ENCODE measurements around the gene CA12. TPM values are rescaled to one million over a fixed set of nuclear protein-coding genes. Genes with fewer than 3 reads are reported as not detected.

Gene CA12
- total and polyA plus RNA-seq, 8 donors = 7.5 to 49.6 (median 25.9) TPM

DNA sequence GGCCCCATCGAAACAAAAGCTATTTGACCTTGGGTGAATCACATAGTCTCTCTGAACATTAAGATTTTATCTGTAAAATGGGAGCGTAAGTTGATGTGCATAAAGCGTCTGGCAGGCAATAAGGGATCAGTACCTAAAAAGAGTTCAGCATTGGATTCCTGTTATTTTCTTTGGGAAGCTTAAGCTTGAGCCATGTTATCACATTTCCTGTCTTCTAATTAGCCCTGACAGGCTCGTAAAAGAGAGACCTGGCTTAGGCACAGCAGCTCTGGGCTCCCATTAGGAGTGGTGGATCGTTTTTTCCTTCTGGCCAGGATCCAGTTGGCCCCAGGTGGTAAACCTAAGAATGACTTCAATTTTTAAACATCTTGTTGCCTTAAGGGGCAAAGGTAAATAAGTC is 26.0 kb upstream of the CA12 start:
- Histone ChIP-seq H3K9me3 (no peaks in the 10 kb centered on the region), H3K27me3 (no peaks in the 10 kb centered on the region), H3K4me1 (no peaks in the 10 kb centered on the region), H3K4me3 (no peak overlapping the region), H3K27ac (no peak overlapping the region), H3K36me3 (no peaks in the 10 kb centered on the region)
- TF ChIP-seq, protein P1, sequence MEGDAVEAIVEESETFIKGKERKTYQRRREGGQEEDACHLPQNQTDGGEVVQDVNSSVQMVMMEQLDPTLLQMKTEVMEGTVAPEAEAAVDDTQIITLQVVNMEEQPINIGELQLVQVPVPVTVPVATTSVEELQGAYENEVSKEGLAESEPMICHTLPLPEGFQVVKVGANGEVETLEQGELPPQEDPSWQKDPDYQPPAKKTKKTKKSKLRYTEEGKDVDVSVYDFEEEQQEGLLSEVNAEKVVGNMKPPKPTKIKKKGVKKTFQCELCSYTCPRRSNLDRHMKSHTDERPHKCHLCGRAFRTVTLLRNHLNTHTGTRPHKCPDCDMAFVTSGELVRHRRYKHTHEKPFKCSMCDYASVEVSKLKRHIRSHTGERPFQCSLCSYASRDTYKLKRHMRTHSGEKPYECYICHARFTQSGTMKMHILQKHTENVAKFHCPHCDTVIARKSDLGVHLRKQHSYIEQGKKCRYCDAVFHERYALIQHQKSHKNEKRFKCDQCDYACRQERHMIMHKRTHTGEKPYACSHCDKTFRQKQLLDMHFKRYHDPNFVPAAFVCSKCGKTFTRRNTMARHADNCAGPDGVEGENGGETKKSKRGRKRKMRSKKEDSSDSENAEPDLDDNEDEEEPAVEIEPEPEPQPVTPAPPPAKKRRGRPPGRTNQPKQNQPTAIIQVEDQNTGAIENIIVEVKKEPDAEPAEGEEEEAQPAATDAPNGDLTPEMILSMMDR (IDR thresholded peaks at IDR 0.05) = no peak
- no peak for ATAC-seq
- 52 to 57% methylated on average over 5 of the region's 5 CpGs for WGBS, 2 donors
- FAIRE-seq = no peak
- intact Hi-C loops (cut with DNase I) = loop anchor here in 2 of 3 donors (5.0 kb wide), 2 partner anchors 110 to 115 kb away; no protein-coding TSS in a partner anchor
- no peak for DNase-seq

DNA sequence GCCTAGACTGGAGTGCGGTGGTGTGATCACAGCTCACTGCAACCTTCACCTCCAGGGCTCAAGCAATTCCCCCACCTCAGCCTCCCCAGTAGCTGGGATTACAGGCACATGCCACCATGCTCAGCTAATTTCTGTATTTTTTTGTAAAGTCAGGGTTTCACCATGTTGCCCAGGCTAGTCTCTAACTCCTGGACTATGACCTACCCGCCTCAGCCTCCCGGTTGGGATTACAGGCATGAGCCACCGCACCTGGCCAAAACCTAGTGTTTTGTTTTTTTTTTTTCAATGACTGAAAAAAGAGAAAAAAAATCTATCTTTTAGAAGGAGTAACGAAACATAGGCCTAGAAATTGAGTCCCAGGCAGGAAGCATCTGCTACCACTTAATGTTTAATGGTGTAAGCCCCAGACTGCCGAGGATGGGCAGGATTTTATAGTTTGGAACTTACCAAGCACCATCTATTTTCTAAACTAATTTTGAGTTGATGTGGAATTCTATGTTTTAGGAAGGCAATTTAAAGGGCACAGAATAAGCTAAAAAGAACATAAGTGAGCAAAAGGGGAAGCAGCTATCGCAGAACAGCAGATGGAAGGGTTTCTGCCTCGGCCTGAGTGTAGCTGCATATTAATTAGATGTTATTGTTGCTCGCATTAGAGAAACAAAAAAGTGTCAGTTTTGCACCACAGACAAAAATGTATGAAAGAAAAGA is 24.2 kb upstream of the CA12 start:
- Histone ChIP-seq H3K36me3 (no peaks in the 10 kb centered on the region), H3K4me1 (no peaks in the 10 kb centered on the region), H3K27me3 (no peaks in the 10 kb centered on the region), H3K9me3 (no peaks in the 10 kb centered on the region), H3K4me3 (no peak overlapping the region), H3K27ac (no peak overlapping the region)
- no peak for ATAC-seq
- DNase-seq = no peak
- 89 to 92% methylated on average over 9 of the region's 9 CpGs for WGBS, 2 donors
- FAIRE-seq = no peak
- TF ChIP-seq, protein P1 (IDR thresholded peaks at IDR 0.05) = no peak
- intact Hi-C loops (cut with DNase I) = loop anchor here in 2 of 3 donors (5.0 kb wide), 2 partner anchors 109 to 114 kb away; no protein-coding TSS in a partner anchor

DNA sequence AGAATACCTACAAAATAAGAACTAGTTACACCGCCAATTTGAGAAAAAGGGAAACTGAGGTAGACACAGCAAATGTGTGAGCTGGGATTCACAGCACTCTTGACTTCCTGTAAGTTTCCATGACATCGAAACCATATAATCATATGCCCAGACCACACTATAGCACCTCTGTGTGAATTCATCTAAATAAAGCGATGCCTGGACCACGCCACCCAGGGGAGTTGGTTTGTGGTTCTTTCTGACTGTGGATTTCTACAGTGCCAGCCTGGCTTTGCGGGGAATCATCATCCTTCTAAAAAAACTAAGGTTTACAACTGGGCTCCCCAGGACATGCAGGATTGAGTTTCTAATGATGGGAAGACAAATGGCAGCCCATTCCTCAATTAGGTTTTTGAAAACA is 23.5 kb upstream of the CA12 start:
- FAIRE-seq = no peak
- DNase-seq = no peak
- 93% methylated on average over 5 of the region's 5 CpGs for WGBS, 2 donors
- no peaks in the 10 kb centered on the region for H3K36me3 ChIP-seq
- no peak overlapping the region for H3K4me3 ChIP-seq
- H3K27ac ChIP-seq = no peak overlapping the region
- intact Hi-C loops (cut with DNase I) = loop anchor here in 2 of 3 donors (5.0 kb wide), 2 partner anchors 108 to 113 kb away; no protein-coding TSS in a partner anchor
- H3K9me3 ChIP-seq = no peaks in the 10 kb centered on the region
- no peak for ATAC-seq
- no peaks in the 10 kb centered on the region for H3K4me1 ChIP-seq
- TF ChIP-seq, protein P1 (IDR thresholded peaks at IDR 0.05) = no peak
- no peaks in the 10 kb centered on the region for H3K27me3 ChIP-seq

DNA sequence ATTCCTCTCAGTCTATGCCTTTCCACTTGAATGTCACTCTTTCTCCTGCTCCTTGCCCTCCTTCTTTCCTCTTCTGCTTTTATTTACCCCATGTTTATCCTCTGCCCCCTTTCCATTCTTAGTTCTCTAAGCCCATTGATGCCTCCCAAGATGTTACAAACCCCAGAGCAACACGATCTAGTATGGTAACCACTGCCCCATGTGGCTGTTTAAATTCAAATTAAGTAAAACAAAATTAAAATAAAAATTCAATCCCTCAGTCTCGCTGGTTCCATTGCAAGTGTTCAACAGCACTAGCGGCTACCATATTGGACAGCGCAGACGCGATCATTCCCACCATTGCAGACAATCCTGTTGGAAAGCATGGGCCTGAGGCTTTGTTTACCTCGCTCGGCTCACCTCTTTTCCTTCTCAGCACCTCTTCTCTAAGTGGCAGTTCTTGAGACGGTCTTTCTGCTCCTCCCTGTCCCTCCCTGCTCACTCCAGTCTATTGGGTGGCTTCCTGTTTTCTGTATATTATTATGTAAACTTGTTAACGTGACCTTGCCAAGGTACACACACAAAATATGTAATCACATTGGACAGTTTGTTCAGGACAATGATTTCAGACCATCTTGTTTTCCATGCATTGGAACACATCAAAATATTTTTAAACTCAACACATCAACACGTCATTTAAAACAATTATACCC is 21.8 kb upstream of the CA12 start:
- no peak overlapping the region for H3K27ac ChIP-seq
- no peak overlapping the region for H3K4me3 ChIP-seq
- no peaks in the 10 kb centered on the region for H3K27me3 ChIP-seq
- ATAC-seq = no peak
- DNase-seq = no peak
- TF ChIP-seq, protein P1 (IDR thresholded peaks at IDR 0.05) = no peak
- no peak for FAIRE-seq
- 75% methylated on average over 11 of the region's 11 CpGs for WGBS, 2 donors
- H3K4me1 ChIP-seq = no peaks in the 10 kb centered on the region
- no peaks in the 10 kb centered on the region for H3K9me3 ChIP-seq
- H3K36me3 ChIP-seq = no peaks in the 10 kb centered on the region
- intact Hi-C loops (cut with DNase I) = no loop called here
